ENCODE results near the gene CRACDL.

Gene CRACDL

GRCh38 chr2:98959810-98960507 is 23.9 kb upstream of the CRACDL start:
- Histone ChIP-seq H3K4me2 (ENCODE audit: low read length) (no peak overlapping the region), H3K27ac (ENCODE audit: low read length) (no peak overlapping the region), H2AFZ (ENCODE audit: low read depth, low read length) (no peak overlapping the region)

GRCh38 chr2:98952966-98953365 is 16.9 kb upstream of the CRACDL start:
- Histone ChIP-seq H3K9me3 (ENCODE audit: insufficient read depth, low read length) (no peaks in the 10 kb centered on the region), H2AFZ (ENCODE audit: low read depth, low read length) (no peak overlapping the region), H4K20me1 (ENCODE audit: insufficient read depth, low read length) (no peaks in the 10 kb centered on the region), H3K4me1 (ENCODE audit: low read length) (no peaks in the 10 kb centered on the region), H3K27ac (ENCODE audit: low read length) (no peak overlapping the region), H3K4me2 (ENCODE audit: low read length) (no peak overlapping the region), H3K79me2 (ENCODE audit: low read length) (no peaks in the 10 kb centered on the region), H3K36me3 (replicated peaks; ENCODE audit: low read depth, low read length) (no peaks in the 10 kb centered on the region), H3K4me3 (ENCODE audit: low read length) (no peak overlapping the region), H3K27me3 (ENCODE audit: low read depth, low read length) (peaks cover 20% of the 10 kb centered on the region), H3K9ac (ENCODE audit: low read length) (no peak overlapping the region)
- no peak for TF ChIP-seq CTCF (IDR thresholded peaks at IDR 0.05; ENCODE audit: low read depth, low read length)
- no peak for TF ChIP-seq EZH2phosphoT487 (IDR thresholded peaks at IDR 0.05; ENCODE audit: low read depth)

More at GRCh38 chr2:98959810-98960507, 23.9 kb upstream of the CRACDL start:
- Histone ChIP-seq H3K4me3 (ENCODE audit: low read length) (no peak overlapping the region), H3K36me3 (replicated peaks; ENCODE audit: low read depth, low read length) (no peaks in the 10 kb centered on the region), H3K9me3 (ENCODE audit: insufficient read depth, low read length) (no peaks in the 10 kb centered on the region), H3K27me3 (ENCODE audit: low read depth, low read length) (no peaks in the 10 kb centered on the region), H3K9ac (ENCODE audit: low read length) (no peak overlapping the region), H3K4me1 (ENCODE audit: low read length) (no peaks in the 10 kb centered on the region), H3K79me2 (ENCODE audit: low read length) (no peaks in the 10 kb centered on the region), H4K20me1 (ENCODE audit: insufficient read depth, low read length) (no peaks in the 10 kb centered on the region)
- TF ChIP-seq CTCF (IDR thresholded peaks at IDR 0.05; ENCODE audit: low read depth, low read length), result no peak
- TF ChIP-seq EZH2phosphoT487 (IDR thresholded peaks at IDR 0.05; ENCODE audit: low read depth), result no peak

GRCh38 chr2:98948956-98949739 is 13.1 kb upstream of the CRACDL start:
- Histone ChIP-seq H3K9me3 (ENCODE audit: insufficient read depth, low read length) (no peaks in the 10 kb centered on the region), H3K4me1 (ENCODE audit: low read length) (no peaks in the 10 kb centered on the region), H3K27me3 (ENCODE audit: low read depth, low read length) (peaks cover 20% of the 10 kb centered on the region), H3K79me2 (ENCODE audit: low read length) (no peaks in the 10 kb centered on the region), H4K20me1 (ENCODE audit: insufficient read depth, low read length) (no peaks in the 10 kb centered on the region), H3K9ac (ENCODE audit: low read length) (no peak overlapping the region), H2AFZ (ENCODE audit: low read depth, low read length) (no peak overlapping the region), H3K27ac (ENCODE audit: low read length) (no peak overlapping the region), H3K4me2 (ENCODE audit: low read length) (no peak overlapping the region), H3K4me3 (ENCODE audit: low read length) (no peak overlapping the region), H3K36me3 (replicated peaks; ENCODE audit: low read depth, low read length) (no peaks in the 10 kb centered on the region)
- no peak for TF ChIP-seq CTCF (IDR thresholded peaks at IDR 0.05; ENCODE audit: low read depth, low read length)
- no peak for TF ChIP-seq EZH2phosphoT487 (IDR thresholded peaks at IDR 0.05; ENCODE audit: low read depth)

- no peak overlapping the region for H3K4me2 ChIP-seq (ENCODE audit: low read length)
- H3K4me3 ChIP-seq (ENCODE audit: low read length), result no peak overlapping the region
- H3K27me3 ChIP-seq (ENCODE audit: low read depth, low read length), result peaks cover 13% of the 10 kb centered on the region
- H3K27ac ChIP-seq (ENCODE audit: low read length), result no peak overlapping the region
- no peaks in the 10 kb centered on the region for H3K9me3 ChIP-seq (ENCODE audit: insufficient read depth, low read length)
- H4K20me1 ChIP-seq (ENCODE audit: insufficient read depth, low read length), result no peaks in the 10 kb centered on the region
- no peaks in the 10 kb centered on the region for H3K36me3 ChIP-seq (replicated peaks; ENCODE audit: low read depth, low read length)
- no peaks in the 10 kb centered on the region for H3K4me1 ChIP-seq (ENCODE audit: low read length)
- TF ChIP-seq EZH2phosphoT487 (IDR thresholded peaks at IDR 0.05; ENCODE audit: low read depth) (no peak), CTCF (IDR thresholded peaks at IDR 0.05; ENCODE audit: low read depth, low read length) (no peak)
- no peak overlapping the region for H3K9ac ChIP-seq (ENCODE audit: low read length)
- no peak overlapping the region for H2AFZ ChIP-seq (ENCODE audit: low read depth, low read length)
- no peaks in the 10 kb centered on the region for H3K79me2 ChIP-seq (ENCODE audit: low read length)
These were observed 11.5 kb upstream of the CRACDL start for GRCh38 chr2:98947554-98947953.
